ENCODE data around the gene GLT6D1.
"Not testable (repeated sequence)": the region's sequence is repeated elsewhere in the genome, so short reads cannot be mapped to it uniquely, and the experiment has no call there.

GLT6D1 gene

GRCh38 chr9:135664801-135665794 is 25.8 kb upstream of the GLT6D1 start:
- no peak for DNase-seq (ENCODE audit: low spot score)

- DNase-seq (ENCODE audit: low spot score), result no peak
Observed at GRCh38 chr9:135664266-135664665, 24.9 kb upstream of the GLT6D1 start.

GRCh38 chr9:135663857-135664256 is 24.5 kb upstream of the GLT6D1 start:
- no peak for DNase-seq (ENCODE audit: low spot score)

- DNase-seq (ENCODE audit: low spot score), result no peak
Observed at GRCh38 chr9:135663451-135663770, 24.1 kb upstream of the GLT6D1 start.

GRCh38 chr9:135662758-135663450 is 23.6 kb upstream of the GLT6D1 start, which contains the start of gene LCN9:
TSS of gene LCN9 (plus strand) at chr9:135663309. CDS start at chr9:135663322, 13 bp downstream.
- no peak for DNase-seq (ENCODE audit: low spot score)

- DNase-seq (ENCODE audit: low spot score), result no peak
Observed at GRCh38 chr9:135661816-135662560, 22.6 kb upstream of the GLT6D1 start.

- DNase-seq (ENCODE audit: low spot score), result no peak
Observed at GRCh38 chr9:135660407-135660806, 21.1 kb upstream of the GLT6D1 start.

GRCh38 chr9:135659252-135659651 is 19.9 kb upstream of the GLT6D1 start:
- DNase-seq (ENCODE audit: low spot score), result no peak

- DNase-seq (ENCODE audit: low spot score), result no peak
Observed at GRCh38 chr9:135657416-135657815, 18.1 kb upstream of the GLT6D1 start.

GRCh38 chr9:135655317-135655716 is 16.0 kb upstream of the GLT6D1 start:
- no peak for DNase-seq (ENCODE audit: low spot score)

GRCh38 chr9:135650408-135650807 is 11.1 kb upstream of the GLT6D1 start:
- DNase-seq (ENCODE audit: low spot score), result no peak

- DNase-seq (ENCODE audit: low spot score), result no peak
Observed at GRCh38 chr9:135649508-135649907, 10.2 kb upstream of the GLT6D1 start.

GRCh38 chr9:135648494-135649410 is 9.4 kb upstream of the GLT6D1 start:
- no peak for DNase-seq (ENCODE audit: low spot score)

- no peak for DNase-seq (ENCODE audit: low spot score)
Observed at GRCh38 chr9:135647884-135648283, 8.5 kb upstream of the GLT6D1 start.

GRCh38 chr9:135644631-135645218 is 5.4 kb upstream of the GLT6D1 start:
- no peak for DNase-seq (ENCODE audit: low spot score)

GRCh38 chr9:135641745-135642144 is 2.4 kb upstream of the GLT6D1 start:
- DNase-seq (ENCODE audit: low spot score), result no peak

GRCh38 chr9:135641047-135641446 is 1.7 kb upstream of the GLT6D1 start:
- DNase-seq (ENCODE audit: low spot score), result no peak

- DNase-seq (ENCODE audit: low spot score), result not testable (repeated sequence)
Observed at GRCh38 chr9:135636930-135637530, 2.3 kb downstream of the GLT6D1 start.

GRCh38 chr9:135632841-135633240 is 6.5 kb downstream of the GLT6D1 start:
- no peak for DNase-seq (ENCODE audit: low spot score)

GRCh38 chr9:135624282-135624681 is 15.1 kb downstream of the GLT6D1 start:
- no peak for DNase-seq (ENCODE audit: low spot score)

Measured in hematopoietic multipotent progenitor cell treated with erythropoietin and hydrocortisone succinate and interleukin-3 and kit ligand, for 17 days (in vitro differentiated cells).